Astrocyte of the spinal cord (primary cell): Measurements from ENCODE around the gene HTR3A.

Experiments
- DNase-seq: peaks from one replicate; pipeline ENCODE4 v3.0.0; 2011; ENCODE audit warnings: low read depth, low spot score
- H3K4me3 ChIP-seq: 2 replicates; pipeline ENCODE4 v1.5.1; 2011; ENCODE audit warnings: low read depth, mild to moderate bottlenecking, low read length, moderate library complexity
- CTCF ChIP-seq: IDR thresholded peaks from 2 replicates; pipeline ENCODE4 v1.5.1; 2012; ENCODE audit warnings: low read depth, mild to moderate bottlenecking, low read length, inconsistent platforms
- in situ Hi-C: cut with HindIII; loops from 2 replicates; pipeline ENCODE4 v1.10.0; 2017; ENCODE audit warnings: low sequenced_read_pairs

HTR3A gene

GRCh38 chr11:113977071-113977490, 2.2 kb downstream of the HTR3A start:
- no peak overlapping the region for H3K4me3 ChIP-seq
- in situ Hi-C loops, result no loop called here
- no peak for DNase-seq
- TF ChIP-seq CTCF, result no peak

- no peak for TF ChIP-seq CTCF
- in situ Hi-C loops, result no loop called here
- DNase-seq, result no peak
- H3K4me3 ChIP-seq, result no peak overlapping the region
Measured at GRCh38 chr11:113977701-113978100, 2.8 kb downstream of the HTR3A start.

DNA sequence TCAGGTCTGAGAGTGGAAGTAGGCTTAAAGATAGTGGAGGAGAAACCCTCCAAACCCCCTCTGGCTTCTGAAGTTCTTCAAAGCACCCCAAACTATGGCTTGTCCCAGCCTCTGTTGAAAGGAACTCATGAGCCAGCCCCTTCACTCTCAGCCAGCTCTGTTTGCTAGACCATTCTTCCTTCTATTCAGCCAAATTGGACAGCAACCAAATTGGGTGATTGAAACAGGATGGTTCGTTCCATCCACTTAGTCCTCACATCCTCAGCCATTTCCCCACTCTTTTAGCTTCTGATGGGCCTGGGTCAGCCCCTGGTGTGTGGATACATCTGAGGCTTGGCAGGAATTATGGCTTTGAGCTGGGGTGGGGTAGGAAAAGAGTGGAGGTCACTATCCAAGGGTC, 4.5 kb downstream of the HTR3A start:
- in situ Hi-C loops, result no loop called here
- TF ChIP-seq CTCF, result no peak
- no peak overlapping the region for H3K4me3 ChIP-seq
- no peak for DNase-seq

GRCh38 chr11:113980785-113981184, 5.9 kb downstream of the HTR3A start:
- no peak for TF ChIP-seq CTCF
- DNase-seq, result no peak
- in situ Hi-C loops, result no loop called here
- no peak overlapping the region for H3K4me3 ChIP-seq

DNA sequence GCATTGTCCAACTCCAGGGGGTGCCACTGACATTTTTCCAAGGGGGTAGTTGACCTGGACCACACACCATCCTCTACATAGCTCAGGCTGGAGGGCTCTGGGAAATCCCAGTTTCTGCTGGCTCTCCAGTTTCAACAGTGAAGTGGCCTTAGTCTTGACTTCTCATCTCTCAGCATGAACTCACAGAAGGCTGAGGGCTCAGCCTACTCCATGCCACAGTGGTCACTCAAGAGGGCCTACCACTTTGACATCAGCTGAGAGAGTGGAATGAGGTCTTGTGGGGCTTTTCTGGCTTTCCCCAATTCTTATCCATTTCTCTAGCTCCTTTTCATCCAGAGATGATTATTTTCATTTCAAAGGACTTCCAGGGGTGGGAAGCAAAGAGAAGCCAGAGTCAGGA, 7.4 kb downstream of the HTR3A start:
- DNase-seq, result no peak
- TF ChIP-seq CTCF, result no peak
- H3K4me3 ChIP-seq, result no peak overlapping the region
- in situ Hi-C loops, result no loop called here

GRCh38 chr11:113984781-113985180, 9.9 kb downstream of the HTR3A start:
- in situ Hi-C loops, result no loop called here
- no peak overlapping the region for H3K4me3 ChIP-seq
- no peak for DNase-seq
- TF ChIP-seq CTCF, result no peak

- no peak overlapping the region for H3K4me3 ChIP-seq
- no peak for TF ChIP-seq CTCF
- in situ Hi-C loops, result no loop called here
- no peak for DNase-seq
Measured at GRCh38 chr11:113985906-113986305, 11.0 kb downstream of the HTR3A start.
